Upper lobe of left lung (tissue), 4 donors: ENCODE measurements around the gene CAMK4.

ENCODE experiments used
- POLR2A ChIP-seq, 4 donors: fragments of 450-650 bp; IDR thresholded peaks; one replicate each; pipeline ENCODE4 v1.5.1; 2016 to 2017; ENCODE audit warnings: antibody characterized with exemption in 4 of 4, mild to moderate bottlenecking in 2 of 4
- TF ChIP-seq, protein P1 (sequence below), 6 experiments: fragments of 450-650 bp in 4 of 6; fragments of 200-600 bp in 2 of 6; sonication (generic) in 2 of 6; IDR thresholded peaks; one replicate each; pipeline ENCODE4 v1.5.1; 2016 to 2019; ENCODE audit warnings: antibody characterized with exemption in 6 of 6

DNA sequence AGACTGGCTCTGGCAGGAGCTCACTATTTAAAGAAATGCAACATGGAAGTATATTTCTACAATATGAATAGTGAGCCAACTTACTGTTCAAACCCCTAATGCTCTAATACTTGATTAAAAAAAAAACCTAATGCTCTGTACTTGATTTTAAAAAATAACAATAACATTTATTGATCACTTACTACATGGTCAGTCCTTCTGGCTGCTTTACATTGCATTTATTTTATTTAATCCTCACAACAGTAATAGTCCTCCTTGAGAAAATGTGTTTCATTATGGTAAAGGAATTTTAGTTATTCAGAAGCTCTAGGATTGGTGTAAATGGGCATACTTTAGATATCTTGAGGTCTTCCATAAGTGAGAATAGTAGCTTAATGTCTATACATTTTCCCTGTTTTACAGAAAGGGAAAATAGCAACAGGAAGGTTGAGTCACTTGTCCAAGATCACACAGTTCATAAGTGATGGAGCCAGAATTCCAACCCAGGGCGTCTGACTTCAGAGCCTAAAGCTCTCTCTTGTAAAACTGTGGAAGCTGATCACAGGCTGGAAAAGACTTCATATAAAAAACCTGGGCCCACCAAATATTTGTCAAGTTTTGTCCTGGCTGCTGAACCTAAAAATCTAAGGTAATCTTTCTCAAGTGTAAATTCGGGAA is 287.1 kb downstream of the CAMK4 start:
- TF ChIP-seq, protein P1, sequence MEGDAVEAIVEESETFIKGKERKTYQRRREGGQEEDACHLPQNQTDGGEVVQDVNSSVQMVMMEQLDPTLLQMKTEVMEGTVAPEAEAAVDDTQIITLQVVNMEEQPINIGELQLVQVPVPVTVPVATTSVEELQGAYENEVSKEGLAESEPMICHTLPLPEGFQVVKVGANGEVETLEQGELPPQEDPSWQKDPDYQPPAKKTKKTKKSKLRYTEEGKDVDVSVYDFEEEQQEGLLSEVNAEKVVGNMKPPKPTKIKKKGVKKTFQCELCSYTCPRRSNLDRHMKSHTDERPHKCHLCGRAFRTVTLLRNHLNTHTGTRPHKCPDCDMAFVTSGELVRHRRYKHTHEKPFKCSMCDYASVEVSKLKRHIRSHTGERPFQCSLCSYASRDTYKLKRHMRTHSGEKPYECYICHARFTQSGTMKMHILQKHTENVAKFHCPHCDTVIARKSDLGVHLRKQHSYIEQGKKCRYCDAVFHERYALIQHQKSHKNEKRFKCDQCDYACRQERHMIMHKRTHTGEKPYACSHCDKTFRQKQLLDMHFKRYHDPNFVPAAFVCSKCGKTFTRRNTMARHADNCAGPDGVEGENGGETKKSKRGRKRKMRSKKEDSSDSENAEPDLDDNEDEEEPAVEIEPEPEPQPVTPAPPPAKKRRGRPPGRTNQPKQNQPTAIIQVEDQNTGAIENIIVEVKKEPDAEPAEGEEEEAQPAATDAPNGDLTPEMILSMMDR (IDR thresholded peaks at IDR 0.05), result no peak
- TF ChIP-seq POLR2A (IDR thresholded peaks at IDR 0.05), result no peak
